SK-N-SH (cell line): Measurements from ENCODE around the gene TUBA1A. TPM values are rescaled to one million over a fixed set of nuclear protein-coding genes. Genes with fewer than 3 reads are reported as not detected.

Experiments used
- CTCF ChIA-PET: fragments of 300-600, 350-600 bp; formaldehyde crosslinking; extraction: SDS; loops from one replicate; lab custom pipeline; 2021; lab: Yijun Ruan, JAX
- POLR2A ChIA-PET: fragments of 350-600 bp; sonication (Branson Sonifier 250); formaldehyde crosslinking; extraction: SDS; loops from one replicate; lab custom pipeline; 2020; ENCODE audit warnings: antibody characterized with exemption, inconsistent platforms; lab: Yijun Ruan, JAX
- DNase-seq: peaks from one replicate; pipeline ENCODE4 v3.0.0; 2012
- H2AFZ ChIP-seq: fragments of 200-600 bp; sonication (generic); 2 replicates; pipeline ENCODE4 v1.8.1; 2016; ENCODE audit warnings: antibody characterized with exemption, mild to moderate bottlenecking, low read depth
- H3F3A ChIP-seq: fragments of 200-600 bp; sonication (generic); replicated peaks from 2 replicates; pipeline ENCODE3; 2016; ENCODE audit warnings: antibody characterized with exemption, mild to moderate bottlenecking; ENCODE audit not compliant: insufficient read depth
- H3K27ac ChIP-seq, 2 experiments: fragments of 200-500 bp in 1 of 2; fragments of 200-600 bp in 1 of 2; sonication (Bioruptor generic) in 1 of 2; sonication (generic), shearing (Covaris generic) in 1 of 2; 2 replicates each; pipeline versions ENCODE4 v1.5.1 to v1.6.1; 2014 to 2016; ENCODE audit warnings: low read depth in 2 of 2, inconsistent platforms in 1 of 2, low read length in 1 of 2, mild to moderate bottlenecking in 1 of 2, mixed read lengths in 1 of 2
- H3K27me3 ChIP-seq: fragments of 200-600 bp; sonication (generic), shearing (Covaris generic); 2 replicates; pipeline ENCODE4 v1.6.1; 2016; ENCODE audit warnings: mixed run types; ENCODE audit not compliant: insufficient read depth
- H3K36me3 ChIP-seq, 2 experiments: fragments of 200-500 bp in 1 of 2; fragments of 200-600 bp in 1 of 2; sonication (Bioruptor generic) in 1 of 2; sonication (generic) in 1 of 2; replicated peaks in 1 of 2; 2 replicates each; pipeline versions ENCODE3 to v1.5.1; 2014 to 2016; ENCODE audit warnings: low read length in 1 of 2, mild to moderate bottlenecking in 1 of 2; ENCODE audit not compliant: insufficient read depth in 2 of 2, control insufficient read depth in 1 of 2
- H3K4me1 ChIP-seq, 2 experiments: fragments of 200-500 bp in 1 of 2; fragments of 200-600 bp in 1 of 2; sonication (Bioruptor generic) in 1 of 2; sonication (generic), shearing (Covaris generic) in 1 of 2; 2 replicates each; pipeline versions ENCODE4 v1.5.1 to v1.6.1; 2014 to 2016; ENCODE audit warnings: low read depth in 1 of 2, low read length in 1 of 2, mixed run types in 1 of 2; ENCODE audit not compliant: insufficient read depth in 2 of 2, control insufficient read depth in 1 of 2
- H3K4me2 ChIP-seq: fragments of 200-600 bp; sonication (generic), shearing (Covaris generic); 2 replicates; pipeline ENCODE4 v1.6.1; 2017; ENCODE audit warnings: mixed run types
- H3K4me3 ChIP-seq, 2 experiments: fragments of 200-500 bp in 1 of 2; fragments of 200-600 bp in 1 of 2; sonication (Bioruptor generic) in 1 of 2; sonication (generic), shearing (Covaris generic) in 1 of 2; 2 replicates each; pipeline versions ENCODE4 v1.5.1 to v1.8.1; 2014 to 2016; ENCODE audit warnings: low read depth in 2 of 2, inconsistent platforms in 1 of 2, low read length in 1 of 2, mild to moderate bottlenecking in 1 of 2, mixed read lengths in 1 of 2, moderate library complexity in 1 of 2
- H3K79me2 ChIP-seq: fragments of 200-600 bp; sonication (generic); 2 replicates; pipeline ENCODE4 v1.8.1; 2017; ENCODE audit warnings: mild to moderate bottlenecking; ENCODE audit not compliant: insufficient read depth
- H3K9ac ChIP-seq: fragments of 200-600 bp; sonication (generic); 2 replicates; pipeline ENCODE4 v1.6.1; 2017; ENCODE audit warnings: mixed run types
- H3K9me2 ChIP-seq: fragments of 200-600 bp; sonication (generic); 2 replicates; pipeline ENCODE4 v1.6.1; 2017; ENCODE audit warnings: mixed run types
- H3K9me3 ChIP-seq: fragments of 200-600 bp; sonication (generic); 2 replicates; pipeline ENCODE4 v1.6.1; 2017; ENCODE audit warnings: mixed run types, mild to moderate bottlenecking, moderate library complexity
- H4K20me1 ChIP-seq: fragments of 200-600 bp; sonication (generic); 2 replicates; pipeline ENCODE4 v1.6.1; 2017; ENCODE audit warnings: mild to moderate bottlenecking, mixed run types; ENCODE audit not compliant: insufficient read depth
- CHD2 ChIP-seq: fragments of 150-350 bp; IDR thresholded peaks from 2 replicates; pipeline ENCODE4 v1.6.1; 2018; ENCODE audit warnings: low read length; ENCODE audit not compliant: partially characterized antibody
- ELF1 ChIP-seq: IDR thresholded peaks from 2 replicates; pipeline ENCODE4 v1.4.0; 2012
- EP300 ChIP-seq, 2 experiments: IDR thresholded peaks; 2 replicates each; pipeline versions ENCODE4 v1.4.0 to v1.6.1; 2012; ENCODE audit warnings: borderline replicate concordance in 1 of 2, low read depth in 1 of 2, low read length in 1 of 2
- EZH2phosphoT487 ChIP-seq: fragments of 200-600 bp; sonication (generic); IDR thresholded peaks from 2 replicates; pipeline ENCODE4 v1.6.1; 2017; ENCODE audit warnings: low read depth, mixed run types, mild to moderate bottlenecking, antibody characterized with exemption, moderate library complexity, borderline replicate concordance
- FOSL2 ChIP-seq: IDR thresholded peaks from 2 replicates; pipeline ENCODE4 v1.4.0; 2012; ENCODE audit warnings: low read depth, mild to moderate bottlenecking, moderate library complexity, borderline replicate concordance
- FOXJ3 ChIP-seq: sonication (generic); formaldehyde crosslinking; IDR thresholded peaks from 2 replicates; pipeline ENCODE4 v1.5.1; 2020; ENCODE audit warnings: mild to moderate bottlenecking, missing genetic modification reagents
- FOXM1 ChIP-seq: IDR thresholded peaks from 2 replicates; pipeline ENCODE4 v1.4.0; 2012; ENCODE audit warnings: low read depth, mild to moderate bottlenecking
- GABPA ChIP-seq: IDR thresholded peaks from 2 replicates; pipeline ENCODE4 v1.4.0; 2012; ENCODE audit warnings: low read depth, mild to moderate bottlenecking
- GATA2 ChIP-seq: sonication (generic); formaldehyde crosslinking; IDR thresholded peaks from 2 replicates; pipeline ENCODE4 v1.5.0; 2020; ENCODE audit warnings: mild to moderate bottlenecking, missing genetic modification reagents
- IRF3 ChIP-seq: fragments of 150-350 bp; IDR thresholded peaks from 2 replicates; pipeline ENCODE4 v1.6.1; 2016; ENCODE audit warnings: mild to moderate bottlenecking, low read depth, low read length
- JUND ChIP-seq: IDR thresholded peaks from 2 replicates; pipeline ENCODE4 v1.4.0; 2012
- MEF2A ChIP-seq: IDR thresholded peaks from 2 replicates; pipeline ENCODE4 v1.4.0; 2012; ENCODE audit warnings: low read depth, borderline replicate concordance
- NFIC ChIP-seq: IDR thresholded peaks from 2 replicates; pipeline ENCODE4 v1.4.0; 2012; ENCODE audit warnings: borderline replicate concordance
- NRF1 ChIP-seq: IDR thresholded peaks from 2 replicates; pipeline ENCODE4 v1.6.1; 2012; ENCODE audit warnings: low read depth, mild to moderate bottlenecking, low read length
- PBX3 ChIP-seq: IDR thresholded peaks from 2 replicates; pipeline ENCODE4; 2012
- POLR2AphosphoS5 ChIP-seq: IDR thresholded peaks from 2 replicates; pipeline ENCODE4 v1.6.1; 2012; ENCODE audit warnings: low read depth, low read length
- RAD21 ChIP-seq: IDR thresholded peaks from 2 replicates; pipeline ENCODE4 v1.6.1; 2012; ENCODE audit warnings: mild to moderate bottlenecking, low read length
- RCOR1 ChIP-seq: fragments of 150-350 bp; IDR thresholded peaks from 2 replicates; pipeline ENCODE4 v1.6.1; 2017; ENCODE audit warnings: antibody characterized with exemption, low read length
- RFX5 ChIP-seq: IDR thresholded peaks from 2 replicates; pipeline ENCODE4 v1.6.1; 2012; ENCODE audit warnings: mild to moderate bottlenecking, improper control_type of control experiment, low read length
- RXRA ChIP-seq: IDR thresholded peaks from 2 replicates; pipeline ENCODE4 v1.4.0; 2012; ENCODE audit warnings: low read depth, mild to moderate bottlenecking, borderline replicate concordance
- SIN3A ChIP-seq: IDR thresholded peaks from 2 replicates; pipeline ENCODE4 v1.6.1; 2012; ENCODE audit warnings: low read depth, mild to moderate bottlenecking, low read length, moderate library complexity, borderline replicate concordance
- SMC3 ChIP-seq: IDR thresholded peaks from 2 replicates; pipeline ENCODE4 v1.6.1; 2012; ENCODE audit warnings: low read depth, low read length, improper control_type of control experiment
- TAF1 ChIP-seq: IDR thresholded peaks from 2 replicates; pipeline ENCODE4 v1.6.1; 2012; ENCODE audit warnings: low read depth, mild to moderate bottlenecking, low read length, moderate library complexity, borderline replicate concordance
- TCF12 ChIP-seq: IDR thresholded peaks from 2 replicates; pipeline ENCODE4 v1.4.0; 2012
- TEAD4 ChIP-seq: IDR thresholded peaks from 2 replicates; pipeline ENCODE4 v1.4.0; 2012; ENCODE audit warnings: mild to moderate bottlenecking, borderline replicate concordance; ENCODE audit not compliant: insufficient read depth
- USF1 ChIP-seq: IDR thresholded peaks from 2 replicates; pipeline ENCODE4 v1.4.0; 2012; ENCODE audit warnings: low read depth, borderline replicate concordance
- USF2 ChIP-seq: fragments of 150-350 bp; IDR thresholded peaks from 2 replicates; pipeline ENCODE4 v1.6.1; 2017; ENCODE audit warnings: antibody characterized with exemption, low read length, low read depth, borderline replicate concordance
- YY1 ChIP-seq: IDR thresholded peaks from 2 replicates; pipeline ENCODE4 v1.4.0; 2012; ENCODE audit warnings: low read depth, mild to moderate bottlenecking
- ZBTB33 ChIP-seq: IDR thresholded peaks from 2 replicates; pipeline ENCODE4 v1.4.0; 2012; ENCODE audit warnings: low read depth, borderline replicate concordance
- WGBS: methylation state at CpG from one replicate; pipeline ENCODE4 v1.1.6; 2017; ENCODE audit warnings: low lambda C conversion rate; 5-methylcytosine and 5-hydroxymethylcytosine counted together
- polyA plus RNA-seq, 3 experiments: library from polyadenylated mRNA; depleted of rRNA; stranded (reverse); fragments of >200 nt; gene quantifications; 2 replicates each; pipeline ENCODE4 v1.2.3, GENCODE V29; 2012

Gene TUBA1A
- polyA plus RNA-seq, 1 of the 3 experiments (the other 2 are of a cell fraction): 1,427 TPM

GRCh38 chr12:49198431-49199155 lies 9.7 kb upstream of the TUBA1A start:
- peak overlapping the region; percentile 51 to 86 for H3K27ac ChIP-seq
- TF ChIP-seq ZBTB33: no peak
- peak; percentile 88 for TF ChIP-seq TCF12
- TF ChIP-seq RAD21: no peak
- TF ChIP-seq FOSL2: peak; percentile 57; the same call in 1 of the 2 replicates
- TF ChIP-seq PBX3: peak; percentile 70
- TF ChIP-seq YY1: no peak
- peak; percentile 39; the same call in 1 of the 2 replicates for TF ChIP-seq POLR2AphosphoS5
- no peak for TF ChIP-seq FOXM1
- no peak for TF ChIP-seq IRF3
- no peak for TF ChIP-seq GABPA
- TF ChIP-seq TEAD4: peak; percentile 63; the same call in 1 of the 2 replicates
- no peak for TF ChIP-seq USF1
- TF ChIP-seq NFIC: peak; percentile 80
- no peak for TF ChIP-seq GATA2
- no peak for TF ChIP-seq FOXJ3
- TF ChIP-seq MEF2A: no peak
- peak; percentile 34; the same call in 1 of the 2 replicates for TF ChIP-seq SIN3A
- TF ChIP-seq CHD2: peak; percentile 73
- peak; percentile 6; the same call in 1 of the 2 replicates for TF ChIP-seq SMC3
- TF ChIP-seq TAF1: no peak
- no peak for TF ChIP-seq NRF1
- no peak for TF ChIP-seq USF2
- no peak for TF ChIP-seq RFX5
- no peak for TF ChIP-seq RCOR1
- peak; percentile 26 to 74; a peak in 2 of 4 replicates for TF ChIP-seq EP300 (IDR thresholded peaks at IDR 0.05; ENCODE audit: borderline replicate concordance in 1 of 2, low read depth in 1 of 2, low read length in 1 of 2)
- TF ChIP-seq JUND: peak; percentile 61
- TF ChIP-seq EZH2phosphoT487: no peak
- no peak for TF ChIP-seq ELF1
- no peak; the same call in 1 of the 2 replicates for TF ChIP-seq RXRA

More at GRCh38 chr12:49198431-49199155, 9.7 kb upstream of the TUBA1A start:
- Histone ChIP-seq H3K9me2 (no peaks in the 10 kb centered on the region), H3K9me3 (no peaks in the 10 kb centered on the region), H3K9ac (peak overlapping the region; percentile 59), H3K79me2 (no peaks in the 10 kb centered on the region), H3K4me3 (peak overlapping the region in 1 of 2 experiments; percentile 33; a peak in 2 of 4 replicates), H3K4me2 (peak overlapping the region; percentile 22), H3K4me1 (peaks cover 5 to 34% of the 10 kb centered on the region in 2 experiments), H3F3A (peaks cover 37% of the 10 kb centered on the region), H3K36me3 (no peaks in the 10 kb centered on the region), H4K20me1 (no peaks in the 10 kb centered on the region), H3K27me3 (no peaks in the 10 kb centered on the region), H2AFZ (peak overlapping the region; percentile 41)
- CTCF ChIA-PET: interaction anchor here (0.7 to 5.9 kb wide), 5 partner anchors 8 to 144 kb away, joined by 3 to 27 read pairs (median 3); partner anchors contain the start of gene TUBA1A
- DNase-seq: peak; percentile 27
- WGBS: 51% methylated on average over 11 of the region's 11 CpGs
- POLR2A ChIA-PET: interaction anchor here (1.5 kb wide), 1 partner anchor 10 kb away, joined by 5 read pairs; the partner anchor contains the start of gene TUBA1A
